Mesendoderm (in vitro differentiated cells): ENCODE results near the gene GALNS.

Experiments
- DNase-seq: peaks from one replicate; pipeline ENCODE4 v3.0.0; 2013
- H2AK5ac ChIP-seq: 2 replicates; pipeline ENCODE4 v1.6.1; 2013; ENCODE audit warnings: low read length, inconsistent platforms
- H2BK120ac ChIP-seq: 2 replicates; pipeline ENCODE4 v1.6.1; 2013; ENCODE audit warnings: low read depth, mild to moderate bottlenecking, low read length, moderate library complexity, mixed read lengths
- H2BK15ac ChIP-seq: replicated peaks from 2 replicates; pipeline ENCODE4 v1.6.1; 2013; ENCODE audit warnings: low read depth, mild to moderate bottlenecking, moderate library complexity
- H2BK5ac ChIP-seq: 2 replicates; pipeline ENCODE4 v1.6.1; 2013; ENCODE audit warnings: low read length, inconsistent platforms
- H3K18ac ChIP-seq: 2 replicates; pipeline ENCODE4 v1.6.1; 2013; ENCODE audit warnings: mild to moderate bottlenecking, low read length, mixed read lengths
- H3K23ac ChIP-seq: one replicate; pipeline ENCODE4 v1.6.1; 2013; ENCODE audit warnings: low read length
- H3K27ac ChIP-seq: 2 replicates; pipeline ENCODE4 v1.5.1; 2013; ENCODE audit warnings: low read depth, mild to moderate bottlenecking, inconsistent platforms, low read length, moderate library complexity
- H3K27me3 ChIP-seq: 2 replicates; pipeline ENCODE4 v1.6.1; 2013; ENCODE audit warnings: low read length, control low read depth, mild to moderate bottlenecking, inconsistent platforms; ENCODE audit not compliant: insufficient read depth, poor library complexity
- H3K36me3 ChIP-seq: 2 replicates; pipeline ENCODE4 v1.6.1; 2013; ENCODE audit warnings: low read length, inconsistent platforms; ENCODE audit not compliant: control insufficient read depth, insufficient read depth
- H3K4ac ChIP-seq: one replicate; pipeline ENCODE4 v1.6.1; 2013; ENCODE audit warnings: low read depth, mild to moderate bottlenecking, low read length, moderate library complexity
- H3K4me1 ChIP-seq: 2 replicates; pipeline ENCODE4 v1.6.1; 2013; ENCODE audit warnings: low read depth, low read length, inconsistent platforms; ENCODE audit not compliant: control insufficient read depth
- H3K4me2 ChIP-seq: 2 replicates; pipeline ENCODE4 v1.6.1; 2013; ENCODE audit warnings: low read length
- H3K4me3 ChIP-seq: 2 replicates; pipeline ENCODE4 v1.5.1; 2013; ENCODE audit warnings: mild to moderate bottlenecking, low read length
- H3K56ac ChIP-seq: one replicate; pipeline ENCODE4 v1.6.1; 2013; ENCODE audit warnings: low read length
- H3K79me1 ChIP-seq: 2 replicates; pipeline ENCODE4 v1.6.1; 2013; ENCODE audit warnings: low read length, inconsistent platforms
- H3K79me2 ChIP-seq: 2 replicates; pipeline ENCODE4 v1.6.1; 2013; ENCODE audit warnings: mild to moderate bottlenecking, low read length; ENCODE audit not compliant: control insufficient read depth, insufficient read depth
- H3K9ac ChIP-seq: 2 replicates; pipeline ENCODE4 v1.6.1; 2013; ENCODE audit warnings: low read length, inconsistent platforms
- H4K5ac ChIP-seq: one replicate; pipeline ENCODE4 v1.6.1; 2013; ENCODE audit warnings: low read length
- H4K8ac ChIP-seq: one replicate; pipeline ENCODE4 v1.6.1; 2013; ENCODE audit warnings: low read depth, mild to moderate bottlenecking, control low read depth, low read length, moderate library complexity
- WGBS: extraction: QIAGEN DNeasy Blood & Tissue Kit; methylation state at CpG from one replicate; pipeline ENCODE4 v1.1.7; 2013; ENCODE audit warnings: low lambda C conversion rate, missing lambda C conversion rate; ENCODE audit not compliant: insufficient coverage; ENCODE audit errors: extremely low coverage; 5-methylcytosine and 5-hydroxymethylcytosine counted together

GALNS gene

DNA sequence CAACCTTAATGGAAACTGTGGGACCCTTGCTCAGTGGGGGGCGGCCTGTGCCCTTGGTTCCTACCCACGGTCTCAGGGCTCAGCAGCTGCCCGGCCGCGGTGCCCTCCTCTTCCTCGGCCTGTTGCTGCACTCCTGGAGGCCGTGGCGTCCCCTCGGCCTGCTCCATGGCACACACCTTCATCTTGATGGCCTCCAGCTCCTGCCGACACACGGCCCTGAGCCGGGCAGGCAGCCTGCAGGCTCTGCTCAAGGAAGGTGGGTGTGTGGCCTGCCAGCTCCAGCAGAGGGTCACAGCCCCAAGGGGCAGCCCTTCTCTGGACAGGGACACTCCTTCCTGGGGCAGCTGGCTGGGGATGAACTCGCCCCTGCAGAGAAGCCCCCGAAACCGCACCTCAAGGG is 9.0 kb upstream of the GALNS start:
- no CpG with 5 or more reads among the region's 15 CpGs for WGBS
- DNase-seq, result no peak
- no peak overlapping the region for H3K4me3 ChIP-seq
- no peaks in the 10 kb centered on the region for H3K27me3 ChIP-seq
- no peaks in the 10 kb centered on the region for H3K4me1 ChIP-seq
- H3K9ac ChIP-seq, result no peak overlapping the region
- H2BK5ac ChIP-seq, result no peak overlapping the region
- no peak overlapping the region for H3K4ac ChIP-seq
- H3K56ac ChIP-seq, result no peak overlapping the region
- H4K5ac ChIP-seq, result no peak overlapping the region
- H3K36me3 ChIP-seq, result no peaks in the 10 kb centered on the region
- no peak overlapping the region for H3K18ac ChIP-seq
- no peak overlapping the region for H3K4me2 ChIP-seq
- H3K23ac ChIP-seq, result no peak overlapping the region
- no peak overlapping the region for H2BK15ac ChIP-seq
- H3K79me1 ChIP-seq, result no peaks in the 10 kb centered on the region
- H3K27ac ChIP-seq, result no peak overlapping the region
- H4K8ac ChIP-seq, result no peak overlapping the region
- no peaks in the 10 kb centered on the region for H3K79me2 ChIP-seq
- no peak overlapping the region for H2AK5ac ChIP-seq
- no peak overlapping the region for H2BK120ac ChIP-seq

DNA sequence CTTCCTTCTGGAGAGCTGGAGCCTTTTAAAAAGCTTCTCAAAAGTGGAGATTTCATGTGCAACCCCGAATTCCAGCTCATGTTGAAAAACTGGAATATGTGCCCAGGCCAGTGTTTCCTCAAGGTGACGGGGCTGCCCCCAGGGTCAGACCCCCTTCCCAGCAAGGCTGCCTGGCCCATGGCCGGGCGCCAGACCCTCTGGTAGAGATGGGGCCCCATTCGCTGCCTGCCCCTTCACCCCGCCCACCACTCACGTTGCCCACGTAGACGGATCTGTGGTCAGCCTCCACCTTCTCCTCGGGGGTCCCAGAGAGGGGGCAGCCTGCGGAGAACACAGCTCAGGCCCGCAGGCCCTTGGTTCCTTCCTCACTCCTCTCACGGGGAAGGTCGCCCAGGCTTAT is 8.6 kb upstream of the GALNS start:
- Histone ChIP-seq H3K4ac (no peak overlapping the region), H3K27ac (no peak overlapping the region), H3K4me1 (no peaks in the 10 kb centered on the region), H3K79me1 (no peaks in the 10 kb centered on the region), H3K4me3 (no peak overlapping the region), H2BK5ac (no peak overlapping the region), H3K4me2 (no peak overlapping the region), H2BK120ac (no peak overlapping the region), H3K27me3 (no peaks in the 10 kb centered on the region), H4K5ac (no peak overlapping the region), H3K9ac (no peak overlapping the region), H3K79me2 (no peaks in the 10 kb centered on the region), H3K36me3 (no peaks in the 10 kb centered on the region), H2BK15ac (no peak overlapping the region), H3K18ac (no peak overlapping the region), H2AK5ac (no peak overlapping the region), H3K23ac (no peak overlapping the region), H4K8ac (no peak overlapping the region), H3K56ac (no peak overlapping the region)
- DNase-seq, result no peak
- no CpG with 5 or more reads among the region's 14 CpGs for WGBS

DNA sequence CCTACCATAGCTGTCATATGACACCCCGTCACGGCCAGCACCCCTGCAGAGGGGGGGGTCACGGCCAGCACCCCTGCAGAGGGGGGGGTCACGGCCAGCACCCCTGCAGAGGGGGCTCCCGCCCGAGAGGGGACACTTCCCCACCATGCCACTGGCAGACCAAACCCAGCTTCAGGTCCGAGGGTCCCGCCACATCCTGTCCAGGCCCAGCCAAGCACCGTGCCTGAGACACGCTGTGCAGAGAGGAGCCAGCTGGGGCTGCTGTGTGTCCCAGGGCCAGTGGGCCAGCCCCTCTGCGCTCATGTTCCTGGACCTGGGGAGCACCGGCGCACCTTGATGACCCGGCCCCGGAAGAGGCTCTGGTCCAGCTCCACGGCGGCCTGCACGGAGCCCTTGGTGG is 7.8 kb upstream of the GALNS start:
- Histone ChIP-seq H3K4me2 (no peak overlapping the region), H3K27me3 (no peaks in the 10 kb centered on the region), H4K5ac (no peak overlapping the region), H3K27ac (no peak overlapping the region), H3K36me3 (no peaks in the 10 kb centered on the region), H3K4ac (no peak overlapping the region), H2BK15ac (no peak overlapping the region), H3K79me1 (no peaks in the 10 kb centered on the region), H2AK5ac (no peak overlapping the region), H3K18ac (no peak overlapping the region), H3K79me2 (no peaks in the 10 kb centered on the region), H2BK5ac (no peak overlapping the region), H2BK120ac (no peak overlapping the region), H3K23ac (no peak overlapping the region), H3K56ac (no peak overlapping the region), H3K4me3 (no peak overlapping the region), H4K8ac (no peak overlapping the region), H3K9ac (no peak overlapping the region), H3K4me1 (no peaks in the 10 kb centered on the region)
- no peak for DNase-seq
- no CpG with 5 or more reads among the region's 18 CpGs for WGBS

DNA sequence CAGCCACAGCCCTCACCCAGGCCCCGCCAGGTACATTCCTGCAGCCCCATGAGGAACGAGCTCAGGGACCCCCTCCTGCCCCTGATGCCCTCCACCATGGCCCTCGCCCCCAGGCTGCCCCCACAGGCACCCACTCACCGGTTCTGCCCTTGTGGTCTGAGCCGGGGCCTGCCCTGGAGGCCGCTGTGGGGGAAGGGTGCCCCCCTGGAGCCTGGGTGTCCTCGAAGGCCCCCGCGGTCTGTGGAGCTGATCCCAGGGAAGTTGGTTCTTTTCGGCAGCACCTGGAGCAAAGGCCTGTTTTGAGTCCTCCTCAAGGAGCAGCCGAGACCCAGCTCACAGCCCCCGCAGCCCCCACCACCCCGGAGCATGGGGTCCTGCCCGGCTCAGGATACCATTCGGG is 7.4 kb upstream of the GALNS start:
- no peak overlapping the region for H3K9ac ChIP-seq
- H3K4me3 ChIP-seq, result no peak overlapping the region
- no peaks in the 10 kb centered on the region for H3K36me3 ChIP-seq
- no peak overlapping the region for H3K23ac ChIP-seq
- no peak overlapping the region for H2BK5ac ChIP-seq
- no peaks in the 10 kb centered on the region for H3K79me1 ChIP-seq
- H2BK120ac ChIP-seq, result no peak overlapping the region
- no peak overlapping the region for H3K4ac ChIP-seq
- H3K27ac ChIP-seq, result no peak overlapping the region
- DNase-seq, result no peak
- H3K4me2 ChIP-seq, result no peak overlapping the region
- no peak overlapping the region for H4K5ac ChIP-seq
- H3K4me1 ChIP-seq, result no peaks in the 10 kb centered on the region
- no peak overlapping the region for H3K56ac ChIP-seq
- H3K18ac ChIP-seq, result no peak overlapping the region
- H2AK5ac ChIP-seq, result no peak overlapping the region
- WGBS, result no CpG with 5 or more reads among the region's 15 CpGs
- no peak overlapping the region for H4K8ac ChIP-seq
- no peak overlapping the region for H2BK15ac ChIP-seq
- no peaks in the 10 kb centered on the region for H3K79me2 ChIP-seq
- H3K27me3 ChIP-seq, result no peaks in the 10 kb centered on the region

DNA sequence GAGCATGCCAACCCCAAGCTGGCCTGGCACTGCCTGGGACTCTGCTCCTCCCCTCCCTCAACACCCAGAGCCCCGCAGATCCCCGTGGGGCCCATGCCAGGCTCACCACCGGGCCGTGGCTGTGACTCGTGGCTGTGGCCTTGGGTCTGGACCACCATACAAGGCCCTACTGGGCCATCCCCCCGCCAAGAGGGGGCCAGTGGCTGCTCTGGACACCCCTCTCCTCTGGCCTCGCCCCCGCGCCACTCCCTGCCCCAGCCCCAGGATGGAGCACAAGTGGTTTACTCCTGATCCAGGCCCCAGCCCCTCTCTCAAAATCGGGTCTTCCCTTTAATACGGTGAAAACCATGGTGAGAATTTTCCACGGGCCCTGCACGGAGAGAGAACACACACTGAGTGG is 6.7 kb upstream of the GALNS start:
- no peak overlapping the region for H2BK15ac ChIP-seq
- H3K4me2 ChIP-seq, result no peak overlapping the region
- H3K79me1 ChIP-seq, result peaks cover 2% of the 10 kb centered on the region
- no peaks in the 10 kb centered on the region for H3K27me3 ChIP-seq
- no peaks in the 10 kb centered on the region for H3K79me2 ChIP-seq
- H4K5ac ChIP-seq, result no peak overlapping the region
- H4K8ac ChIP-seq, result no peak overlapping the region
- H3K4me3 ChIP-seq, result no peak overlapping the region
- H3K36me3 ChIP-seq, result no peaks in the 10 kb centered on the region
- no peak overlapping the region for H3K23ac ChIP-seq
- H2AK5ac ChIP-seq, result no peak overlapping the region
- no peak overlapping the region for H3K18ac ChIP-seq
- H2BK120ac ChIP-seq, result no peak overlapping the region
- no peak overlapping the region for H3K56ac ChIP-seq
- no peak overlapping the region for H3K9ac ChIP-seq
- H3K27ac ChIP-seq, result no peak overlapping the region
- no peak for DNase-seq
- no peaks in the 10 kb centered on the region for H3K4me1 ChIP-seq
- no peak overlapping the region for H2BK5ac ChIP-seq
- no peak overlapping the region for H3K4ac ChIP-seq
- WGBS, result no CpG with 5 or more reads among the region's 13 CpGs

DNA sequence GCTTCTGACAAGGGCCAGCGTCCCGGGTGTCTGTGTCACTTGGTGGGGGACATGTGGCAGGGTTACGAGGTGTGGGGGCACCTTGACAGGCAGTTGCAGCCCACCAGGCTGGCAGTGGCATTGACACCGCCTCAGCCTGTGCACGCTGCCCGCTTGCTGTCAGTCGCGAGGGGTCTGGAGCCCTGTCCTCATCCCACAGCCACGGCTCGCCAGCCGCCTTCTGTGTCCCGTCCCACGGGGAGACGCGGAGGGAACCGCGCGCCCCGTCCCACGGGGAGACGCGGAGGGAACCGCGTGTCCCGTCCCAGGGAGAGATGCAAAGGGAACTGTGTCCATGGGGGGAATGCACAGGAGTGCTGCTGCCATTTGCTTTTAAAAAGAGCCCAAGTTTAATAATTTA is 6.2 kb upstream of the GALNS start:
- H3K23ac ChIP-seq, result no peak overlapping the region
- H2BK15ac ChIP-seq, result no peak overlapping the region
- H3K79me2 ChIP-seq, result no peaks in the 10 kb centered on the region
- no peak overlapping the region for H2AK5ac ChIP-seq
- H3K56ac ChIP-seq, result no peak overlapping the region
- H3K4ac ChIP-seq, result no peak overlapping the region
- H3K4me3 ChIP-seq, result no peak overlapping the region
- H3K27ac ChIP-seq, result no peak overlapping the region
- no peak overlapping the region for H4K8ac ChIP-seq
- no peak overlapping the region for H3K18ac ChIP-seq
- no peak overlapping the region for H2BK5ac ChIP-seq
- H4K5ac ChIP-seq, result no peak overlapping the region
- no peak overlapping the region for H2BK120ac ChIP-seq
- H3K9ac ChIP-seq, result no peak overlapping the region
- DNase-seq, result no peak
- H3K79me1 ChIP-seq, result peaks cover 5% of the 10 kb centered on the region
- H3K4me1 ChIP-seq, result peaks cover under 1% of the 10 kb centered on the region
- H3K27me3 ChIP-seq, result no peaks in the 10 kb centered on the region
- WGBS, result no CpG with 5 or more reads among the region's 25 CpGs
- no peak overlapping the region for H3K4me2 ChIP-seq
- H3K36me3 ChIP-seq, result no peaks in the 10 kb centered on the region
